Measurements from ENCODE around the gene PHF20.

GRCh38 chr20:35917077-35917476, 145.3 kb downstream of the PHF20 start:
- TF ChIP-seq CTCF (IDR thresholded peaks at IDR 0.05): no peak
- TF ChIP-seq POLR2A (IDR thresholded peaks at IDR 0.05): no peak
- TF ChIP-seq POLR2AphosphoS5 (IDR thresholded peaks at IDR 0.05): no peak

All from breast epithelium (tissue), 3 donors.